HCT116 (cell line): Measurements from ENCODE around the gene DIP2B.

Experiments used
- EGR1 ChIP-seq: IDR thresholded peaks from 2 replicates; pipeline ENCODE4 v1.6.1; 2012; ENCODE audit warnings: low read depth
- EZH2phosphoT487 ChIP-seq: fragments of 200-600 bp; IDR thresholded peaks from 2 replicates; pipeline ENCODE4 v1.6.1; 2018; ENCODE audit warnings: antibody characterized with exemption, borderline replicate concordance
- POLR2A ChIP-seq: IDR thresholded peaks from 2 replicates; pipeline ENCODE4 v1.7.0; 2011; ENCODE audit warnings: borderline replicate concordance; ENCODE audit not compliant: insufficient read depth, insufficient read length; ENCODE audit errors: extremely low read depth
- POLR2AphosphoS5 ChIP-seq: IDR thresholded peaks from 2 replicates; pipeline ENCODE4 v1.6.1; 2011; ENCODE audit warnings: mild to moderate bottlenecking, low read depth, low read length, moderate library complexity
- ZFX ChIP-seq: fragments of 450-650 bp; IDR thresholded peaks from 2 replicates; pipeline ENCODE4 v1.6.1; 2017
- ZNF274 ChIP-seq: fragments of 200-500 bp; sonication (Bioruptor generic); IDR thresholded peaks from 2 replicates; pipeline ENCODE4 v1.6.1; 2014; ENCODE audit warnings: mild to moderate bottlenecking, low read depth, low read length, inconsistent platforms
- TF ChIP-seq, protein P1 (sequence below), 3 experiments: fragments of 200-600 bp in 1 of 3; sonication (generic) in 1 of 3; IDR thresholded peaks in 2 of 3; conservative IDR thresholded peaks in 1 of 3; 2 replicates each; pipeline ENCODE4 v1.5.1; 2012 to 2017; ENCODE audit warnings: low read depth in 2 of 3, low read length in 2 of 3, antibody characterized with exemption in 1 of 3, borderline replicate concordance in 1 of 3, control low read depth in 1 of 3, mild to moderate bottlenecking in 1 of 3, mixed read lengths in 1 of 3, mixed run types in 1 of 3, moderate library complexity in 1 of 3; ENCODE audit not compliant: insufficient read depth in 1 of 3
- TF ChIP-seq, protein P2 (sequence below): IDR thresholded peaks from 2 replicates; pipeline ENCODE4 v1.6.1; 2012; ENCODE audit warnings: low read depth

- TF ChIP-seq, protein P1, sequence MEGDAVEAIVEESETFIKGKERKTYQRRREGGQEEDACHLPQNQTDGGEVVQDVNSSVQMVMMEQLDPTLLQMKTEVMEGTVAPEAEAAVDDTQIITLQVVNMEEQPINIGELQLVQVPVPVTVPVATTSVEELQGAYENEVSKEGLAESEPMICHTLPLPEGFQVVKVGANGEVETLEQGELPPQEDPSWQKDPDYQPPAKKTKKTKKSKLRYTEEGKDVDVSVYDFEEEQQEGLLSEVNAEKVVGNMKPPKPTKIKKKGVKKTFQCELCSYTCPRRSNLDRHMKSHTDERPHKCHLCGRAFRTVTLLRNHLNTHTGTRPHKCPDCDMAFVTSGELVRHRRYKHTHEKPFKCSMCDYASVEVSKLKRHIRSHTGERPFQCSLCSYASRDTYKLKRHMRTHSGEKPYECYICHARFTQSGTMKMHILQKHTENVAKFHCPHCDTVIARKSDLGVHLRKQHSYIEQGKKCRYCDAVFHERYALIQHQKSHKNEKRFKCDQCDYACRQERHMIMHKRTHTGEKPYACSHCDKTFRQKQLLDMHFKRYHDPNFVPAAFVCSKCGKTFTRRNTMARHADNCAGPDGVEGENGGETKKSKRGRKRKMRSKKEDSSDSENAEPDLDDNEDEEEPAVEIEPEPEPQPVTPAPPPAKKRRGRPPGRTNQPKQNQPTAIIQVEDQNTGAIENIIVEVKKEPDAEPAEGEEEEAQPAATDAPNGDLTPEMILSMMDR (IDR thresholded peaks at IDR 0.05 in 2 of 3, conservative IDR thresholded peaks at IDR 0.05 in 1 of 3; ENCODE audit: borderline replicate concordance in 1 of 3, insufficient read depth in 1 of 3, low read depth in 2 of 3, low read length in 2 of 3) = no peak
- TF ChIP-seq POLR2AphosphoS5 (no peak), ZNF274 (no peak), POLR2A (no peak), ZFX (no peak), EGR1 (no peak), EZH2phosphoT487 (no peak)
- TF ChIP-seq, protein P2, sequence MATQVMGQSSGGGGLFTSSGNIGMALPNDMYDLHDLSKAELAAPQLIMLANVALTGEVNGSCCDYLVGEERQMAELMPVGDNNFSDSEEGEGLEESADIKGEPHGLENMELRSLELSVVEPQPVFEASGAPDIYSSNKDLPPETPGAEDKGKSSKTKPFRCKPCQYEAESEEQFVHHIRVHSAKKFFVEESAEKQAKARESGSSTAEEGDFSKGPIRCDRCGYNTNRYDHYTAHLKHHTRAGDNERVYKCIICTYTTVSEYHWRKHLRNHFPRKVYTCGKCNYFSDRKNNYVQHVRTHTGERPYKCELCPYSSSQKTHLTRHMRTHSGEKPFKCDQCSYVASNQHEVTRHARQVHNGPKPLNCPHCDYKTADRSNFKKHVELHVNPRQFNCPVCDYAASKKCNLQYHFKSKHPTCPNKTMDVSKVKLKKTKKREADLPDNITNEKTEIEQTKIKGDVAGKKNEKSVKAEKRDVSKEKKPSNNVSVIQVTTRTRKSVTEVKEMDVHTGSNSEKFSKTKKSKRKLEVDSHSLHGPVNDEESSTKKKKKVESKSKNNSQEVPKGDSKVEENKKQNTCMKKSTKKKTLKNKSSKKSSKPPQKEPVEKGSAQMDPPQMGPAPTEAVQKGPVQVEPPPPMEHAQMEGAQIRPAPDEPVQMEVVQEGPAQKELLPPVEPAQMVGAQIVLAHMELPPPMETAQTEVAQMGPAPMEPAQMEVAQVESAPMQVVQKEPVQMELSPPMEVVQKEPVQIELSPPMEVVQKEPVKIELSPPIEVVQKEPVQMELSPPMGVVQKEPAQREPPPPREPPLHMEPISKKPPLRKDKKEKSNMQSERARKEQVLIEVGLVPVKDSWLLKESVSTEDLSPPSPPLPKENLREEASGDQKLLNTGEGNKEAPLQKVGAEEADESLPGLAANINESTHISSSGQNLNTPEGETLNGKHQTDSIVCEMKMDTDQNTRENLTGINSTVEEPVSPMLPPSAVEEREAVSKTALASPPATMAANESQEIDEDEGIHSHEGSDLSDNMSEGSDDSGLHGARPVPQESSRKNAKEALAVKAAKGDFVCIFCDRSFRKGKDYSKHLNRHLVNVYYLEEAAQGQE = no peak
These were observed 19.0 kb downstream of the DIP2B start for GRCh38 chr12:50523772-50524171.
